HFF-Myc (cell line): ENCODE data around the gene TMEM50B.

Experiments used
- DNase-seq: peaks from one replicate; pipeline ENCODE4 v3.0.0-alpha.2; 2011; ENCODE audit warnings: low read depth; ENCODE audit errors: extremely low read depth
- H3K4me3 ChIP-seq: replicated peaks from 2 replicates; pipeline ENCODE4 v1.5.1; 2011; ENCODE audit warnings: low read depth, mild to moderate bottlenecking, control low read depth, low read length
- CTCF ChIP-seq: IDR thresholded peaks from 2 replicates; pipeline ENCODE4 v1.5.1; 2012; ENCODE audit warnings: mild to moderate bottlenecking, low read depth, low read length, control low read depth; ENCODE audit errors: missing control alignments

The TMEM50B gene

GRCh38 chr21:33492571-33492970 lies 12.8 kb upstream of the TMEM50B start:
- H3K4me3 ChIP-seq = no peak overlapping the region
- TF ChIP-seq CTCF = no peak
- no peak for DNase-seq

- TF ChIP-seq CTCF = no peak
- peak within 1 kb of the TSS; percentile 53 for H3K4me3 ChIP-seq
- DNase-seq = peak; percentile 76
These were observed 11.8 kb upstream of the TMEM50B start, which contains the start of gene DNAJC28 for GRCh38 chr21:33491373-33492102. Gene DNAJC28 (minus strand): TSS chr21:33491716. CDS start chr21:33489393, 2,323 bp downstream.

- peak overlapping the region; percentile 53 for H3K4me3 ChIP-seq
- no peak for DNase-seq
- no peak for TF ChIP-seq CTCF
These were observed 11.2 kb upstream of the TMEM50B start for GRCh38 chr21:33490991-33491372.

- no peak for TF ChIP-seq CTCF
- DNase-seq = no peak
- no peak overlapping the region for H3K4me3 ChIP-seq
These were observed 9.2 kb upstream of the TMEM50B start for GRCh38 chr21:33488936-33489335.

GRCh38 chr21:33487996-33488395 lies 8.2 kb upstream of the TMEM50B start:
- no peak for TF ChIP-seq CTCF
- H3K4me3 ChIP-seq = no peak overlapping the region
- no peak for DNase-seq

GRCh38 chr21:33481314-33481943 lies 1.7 kb upstream of the TMEM50B start:
- H3K4me3 ChIP-seq = no peak overlapping the region
- no peak for DNase-seq
- no peak for TF ChIP-seq CTCF
